ENCODE data around the gene HAND2.

HAND2 gene

GRCh38 chr4:173536808-173537429 is 6.9 kb upstream of the HAND2 start:
- DNase-seq, result no peak

- DNase-seq, result no peak
These were observed 5.9 kb upstream of the HAND2 start for GRCh38 chr4:173535957-173536356.

DNA sequence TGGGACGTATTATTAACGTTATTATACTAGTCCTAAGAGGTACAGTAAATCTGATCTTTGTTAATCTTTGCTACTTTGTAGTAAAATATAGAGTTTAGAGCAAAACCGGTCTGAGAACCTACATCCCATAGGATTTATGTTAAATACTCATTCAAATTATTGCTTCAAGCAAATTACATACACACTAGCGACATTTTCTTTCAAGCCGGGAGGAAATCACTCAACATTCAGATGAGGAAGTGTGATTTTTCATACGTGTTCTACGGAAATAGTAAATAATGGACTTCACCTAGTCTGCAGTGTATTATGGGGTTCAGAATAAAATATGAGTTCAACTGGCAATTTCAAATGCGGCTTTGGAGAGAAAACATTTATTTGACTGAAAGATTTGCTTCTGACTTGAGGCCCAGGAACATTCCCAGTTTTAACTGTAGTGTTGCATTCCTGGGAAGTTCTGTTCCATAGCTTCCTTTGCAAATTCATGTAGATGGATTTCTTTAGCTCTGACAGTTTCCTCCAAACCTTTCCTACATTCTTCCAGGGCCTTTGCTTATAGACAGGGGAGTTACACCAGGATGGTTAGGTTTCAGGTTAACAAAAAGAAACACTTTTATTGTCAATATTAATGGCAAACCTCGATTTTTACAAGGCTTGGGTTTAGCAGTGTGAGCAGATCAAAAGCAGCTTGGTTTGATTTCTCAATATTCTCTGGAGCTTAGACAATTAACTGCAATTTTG is 5.3 kb upstream of the HAND2 start:
- DNase-seq, result no peak

DNA sequence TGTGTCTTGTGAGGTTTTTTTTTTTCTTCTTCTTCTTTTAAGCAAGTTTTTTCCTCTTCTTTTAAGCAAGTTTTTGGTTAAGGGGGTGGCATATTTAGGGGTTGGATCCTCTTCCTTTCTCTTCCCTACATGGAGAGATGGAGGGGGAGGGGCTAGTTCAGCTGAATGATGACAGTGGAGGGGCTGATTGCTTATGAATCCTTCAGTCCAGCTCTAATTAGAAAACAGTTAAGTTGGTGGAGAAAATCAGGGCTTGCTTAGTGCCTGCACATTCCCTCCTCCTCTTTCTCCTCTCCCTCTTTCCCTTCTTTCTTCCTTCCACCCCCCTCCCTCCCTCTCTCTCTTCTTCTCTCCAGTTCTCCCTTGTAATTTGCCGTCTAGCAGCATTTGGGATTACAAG is 4.4 kb upstream of the HAND2 start:
- no peak for DNase-seq

DNA sequence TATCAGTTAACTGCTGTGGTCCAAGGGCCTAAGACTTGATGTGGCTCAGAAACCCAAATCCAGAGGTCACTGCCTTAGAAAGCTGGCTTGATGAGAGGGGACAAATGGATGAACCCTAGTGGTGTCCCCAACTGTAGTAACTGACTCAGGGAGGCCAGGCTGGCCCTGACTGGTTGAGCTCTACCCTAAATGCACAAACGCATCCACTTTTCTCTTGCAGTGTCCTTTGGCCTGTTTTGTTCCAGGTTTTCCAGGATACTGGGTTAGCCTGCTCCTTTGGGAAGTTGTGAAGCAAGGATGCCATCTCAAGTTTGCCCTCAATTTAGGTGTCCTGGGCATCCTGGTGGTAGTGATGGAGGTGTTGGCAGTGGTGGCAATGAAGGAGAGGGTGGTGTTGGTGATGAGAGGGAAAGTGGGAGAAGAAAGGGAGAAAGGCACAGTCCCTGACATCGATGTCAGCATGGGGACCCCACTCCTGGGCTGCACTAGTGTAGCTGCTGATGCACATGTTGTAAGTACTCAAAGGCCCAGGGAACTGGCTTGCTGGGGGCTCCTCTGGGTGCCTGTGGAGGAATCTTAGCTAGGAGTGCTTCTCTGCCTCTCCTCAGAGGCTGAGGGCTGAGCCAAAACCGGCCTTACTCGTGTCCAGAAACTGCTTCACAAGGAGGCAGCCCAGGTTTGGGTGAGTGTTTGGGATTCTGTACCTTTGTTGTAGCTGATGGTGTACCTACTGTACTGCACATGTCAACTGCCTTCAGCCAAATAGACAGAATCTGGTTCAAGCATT is 2.9 kb upstream of the HAND2 start:
- no peak for DNase-seq

DNA sequence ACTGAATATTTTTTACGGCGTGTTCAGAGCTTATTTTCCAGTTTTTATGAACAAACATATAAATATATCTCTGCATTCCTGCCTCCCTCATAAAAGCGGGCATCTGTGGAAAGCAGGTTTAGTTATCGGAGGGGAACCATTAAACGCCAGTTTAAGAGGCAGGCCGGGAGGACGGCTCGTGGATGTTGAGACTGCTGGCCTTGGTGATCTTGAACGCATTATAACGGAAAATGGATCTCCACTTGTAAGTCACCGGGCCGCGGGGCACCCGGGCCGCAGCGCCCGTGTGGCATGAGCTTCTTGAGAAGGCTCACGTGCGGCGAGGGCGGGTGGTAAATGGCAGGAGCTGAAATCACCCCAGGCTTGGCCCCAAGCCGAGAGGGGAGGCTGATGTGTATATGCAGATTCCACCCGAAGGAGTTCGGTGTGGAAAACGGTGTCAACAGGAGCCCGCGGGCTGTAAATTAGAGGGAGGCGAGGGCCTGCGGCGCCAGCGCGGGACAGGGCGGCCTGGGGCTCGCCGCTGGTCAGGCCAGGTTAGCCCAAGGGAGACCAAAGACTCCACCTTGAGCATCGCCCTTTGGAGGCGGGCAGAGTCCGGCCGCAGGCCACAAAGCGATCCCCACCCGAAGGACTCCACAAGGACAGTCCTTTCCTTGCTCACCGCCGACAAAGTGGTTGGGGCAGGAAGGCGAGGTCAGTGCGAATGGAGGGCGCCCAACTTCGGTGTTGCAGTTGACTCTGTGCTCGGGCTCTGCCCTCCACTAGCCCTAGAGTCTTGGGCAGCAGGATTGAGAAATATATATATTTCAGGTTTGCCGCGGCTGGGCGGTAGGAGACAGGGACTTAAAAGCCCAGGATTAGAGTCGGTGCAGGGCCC is 1.3 kb upstream of the HAND2 start:
- DNase-seq, result no peak

GRCh38 chr4:173530326-173531085 is 477 bp upstream of the HAND2 start:
- DNase-seq, result no peak

DNA sequence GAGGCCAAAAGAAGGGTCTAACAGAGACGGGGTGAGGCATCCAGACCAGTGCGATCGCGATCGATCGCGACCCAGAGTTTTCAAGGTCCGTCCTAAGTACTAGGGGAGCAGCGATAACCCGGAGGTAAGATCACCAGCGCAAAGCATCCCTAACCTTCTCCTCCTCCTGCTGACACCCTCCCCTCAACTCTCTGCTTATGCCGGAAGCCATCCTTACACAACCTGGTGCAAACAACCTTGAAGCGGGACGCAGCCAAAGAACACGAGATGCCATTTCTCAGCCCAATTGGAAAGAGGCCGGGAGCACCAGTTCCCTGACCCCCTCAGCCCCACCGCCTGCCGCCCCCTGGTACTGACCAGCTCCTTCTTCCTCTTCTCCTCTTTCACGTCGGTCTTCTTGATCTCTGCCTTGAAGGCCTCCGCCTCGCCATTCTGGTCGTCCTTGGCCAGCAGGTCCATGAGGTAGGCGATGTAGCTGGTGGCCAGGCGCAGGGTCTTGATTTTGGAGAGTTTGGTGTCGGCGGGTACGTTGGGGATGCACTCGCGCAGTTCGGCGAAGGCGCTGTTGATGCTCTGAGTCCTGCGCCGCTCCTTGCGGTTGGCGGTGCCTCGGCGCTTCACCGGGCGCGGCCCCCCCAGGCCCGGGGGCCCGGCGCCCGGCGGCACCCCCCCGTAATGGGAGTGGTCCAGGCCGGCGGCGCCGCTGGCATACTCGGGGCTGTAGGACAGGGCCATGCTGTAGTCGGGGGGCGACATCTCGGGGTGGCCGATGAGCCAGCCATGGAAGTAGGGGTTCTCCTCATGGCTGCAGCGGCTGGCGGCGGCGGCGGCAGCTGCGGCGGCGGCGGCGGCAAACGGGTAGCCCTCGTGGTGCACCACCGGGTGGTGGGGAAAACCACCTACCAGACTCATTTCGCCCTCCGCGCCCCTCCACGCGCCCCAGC is 1.4 kb downstream of the HAND2 start:
- DNase-seq, result no peak

GRCh38 chr4:173527103-173527891 is 2.7 kb downstream of the HAND2 start:
- DNase-seq, result no peak

DNA sequence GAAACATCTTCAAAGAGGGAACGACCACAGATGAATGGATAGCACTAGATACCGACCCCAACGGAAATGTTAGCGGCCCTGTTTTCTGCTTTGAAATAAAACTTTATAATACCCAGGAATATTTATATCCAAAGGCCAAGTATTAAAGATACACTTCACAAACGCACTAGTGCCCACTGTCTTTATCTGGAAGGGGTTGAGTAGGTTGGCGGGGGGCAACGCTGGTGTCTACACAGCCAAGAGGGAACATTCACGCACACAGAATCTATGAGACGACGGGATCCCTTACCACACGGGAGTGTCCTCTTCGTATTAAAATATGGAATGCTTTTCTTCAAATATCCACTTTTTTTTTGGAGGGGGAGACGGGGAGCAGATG is 3.3 kb downstream of the HAND2 start:
- no peak for DNase-seq

DNA sequence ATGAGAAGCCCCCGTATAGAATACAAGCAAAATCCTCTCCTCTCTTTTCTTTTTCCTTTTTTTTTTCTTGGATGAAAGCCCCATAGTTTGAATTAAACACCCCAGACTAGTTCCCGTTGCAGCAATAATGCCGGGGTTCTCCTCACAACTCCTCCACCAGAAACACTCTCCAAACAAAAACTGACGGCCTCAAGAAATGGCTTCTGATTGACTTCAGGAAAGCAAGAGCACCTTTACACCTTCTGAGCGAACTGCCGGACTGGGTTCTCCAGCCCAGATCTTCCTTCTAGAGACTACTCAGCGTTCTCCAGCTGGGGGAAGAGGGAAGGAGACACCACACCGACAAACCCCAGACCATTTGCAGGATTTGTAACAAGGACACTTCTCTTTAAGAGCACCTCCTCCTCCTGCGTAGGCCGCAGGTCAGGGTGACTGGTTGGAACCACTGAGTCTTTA is 4.0 kb downstream of the HAND2 start:
- no peak for DNase-seq

GRCh38 chr4:173525118-173526011 is 4.7 kb downstream of the HAND2 start:
- no peak for DNase-seq

GRCh38 chr4:173524218-173525117 is 5.6 kb downstream of the HAND2 start:
- no peak for DNase-seq

GRCh38 chr4:173522951-173523395 is 7.1 kb downstream of the HAND2 start:
- no peak for DNase-seq

GRCh38 chr4:173522160-173522950 is 7.7 kb downstream of the HAND2 start:
- no peak for DNase-seq
